Measurements from ENCODE around the gene RBBP8NL. TPM values are rescaled to one million over a fixed set of nuclear protein-coding genes. Genes with fewer than 3 reads are reported as not detected.

The RBBP8NL gene
- total RNA-seq, 2 experiments from 2014 or later, result not detected

DNA sequence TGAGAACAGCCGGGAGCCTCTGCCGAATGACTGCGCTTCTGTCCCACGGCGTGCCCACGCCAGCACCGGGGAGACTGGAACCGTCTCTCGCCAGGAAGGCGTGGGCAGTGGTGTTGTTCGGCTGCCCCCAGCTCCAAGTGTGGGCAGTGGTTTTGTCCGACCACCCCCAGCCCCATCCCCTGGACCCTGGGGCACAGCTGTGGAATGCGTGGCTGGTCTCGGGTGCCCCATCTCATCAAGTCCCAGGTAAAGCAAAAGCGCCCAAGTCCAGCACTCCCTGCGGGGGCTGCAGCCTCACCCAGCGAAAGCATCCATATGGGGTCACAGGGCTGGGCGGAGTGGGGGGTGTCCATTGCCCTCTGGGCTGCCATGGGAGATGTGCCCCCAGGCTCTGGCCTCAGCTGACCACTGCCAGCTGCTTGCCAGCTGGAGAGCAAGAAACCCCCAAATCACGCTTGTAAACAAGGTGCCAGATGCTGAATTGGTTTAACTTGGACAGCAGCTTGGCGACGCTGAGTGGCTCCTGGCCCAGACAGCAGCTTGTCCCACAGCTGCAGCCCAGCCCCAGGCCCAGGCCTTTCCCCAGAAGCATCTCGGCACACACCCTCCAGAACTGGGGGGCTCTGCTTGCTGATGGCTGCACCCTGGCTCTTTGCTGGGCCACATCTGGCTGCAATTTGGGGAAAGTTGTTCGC, 24.7 kb downstream of the RBBP8NL start:
- peaks cover 0 to 11% of the 10 kb centered on the region in 2 experiments for H3K9me3 ChIP-seq (ENCODE audit: control insufficient read depth in 1 of 2, insufficient read depth in 1 of 2, low read length in 2 of 2)
- peaks cover 2% of the 10 kb centered on the region for H3K36me3 ChIP-seq (ENCODE audit: insufficient read depth, low read length)
- DNase-seq, result no peak
- H3K4me3 ChIP-seq (ENCODE audit: low read length), result no peak overlapping the region
- ATAC-seq (ENCODE audit: poor library complexity), result no peak
- no peaks in the 10 kb centered on the region for H3K9me3 Mint-ChIP-seq
- no peak overlapping the region for H3K27ac Mint-ChIP-seq
- POLR2A ChIA-PET, result no interaction called here
- CTCF ChIA-PET, result no interaction called here
- no peaks in the 10 kb centered on the region for H3K27me3 Mint-ChIP-seq
- peaks cover 14% of the 10 kb centered on the region for H3K4me1 Mint-ChIP-seq (ENCODE audit: low read depth)
- TF ChIP-seq, protein P1, sequence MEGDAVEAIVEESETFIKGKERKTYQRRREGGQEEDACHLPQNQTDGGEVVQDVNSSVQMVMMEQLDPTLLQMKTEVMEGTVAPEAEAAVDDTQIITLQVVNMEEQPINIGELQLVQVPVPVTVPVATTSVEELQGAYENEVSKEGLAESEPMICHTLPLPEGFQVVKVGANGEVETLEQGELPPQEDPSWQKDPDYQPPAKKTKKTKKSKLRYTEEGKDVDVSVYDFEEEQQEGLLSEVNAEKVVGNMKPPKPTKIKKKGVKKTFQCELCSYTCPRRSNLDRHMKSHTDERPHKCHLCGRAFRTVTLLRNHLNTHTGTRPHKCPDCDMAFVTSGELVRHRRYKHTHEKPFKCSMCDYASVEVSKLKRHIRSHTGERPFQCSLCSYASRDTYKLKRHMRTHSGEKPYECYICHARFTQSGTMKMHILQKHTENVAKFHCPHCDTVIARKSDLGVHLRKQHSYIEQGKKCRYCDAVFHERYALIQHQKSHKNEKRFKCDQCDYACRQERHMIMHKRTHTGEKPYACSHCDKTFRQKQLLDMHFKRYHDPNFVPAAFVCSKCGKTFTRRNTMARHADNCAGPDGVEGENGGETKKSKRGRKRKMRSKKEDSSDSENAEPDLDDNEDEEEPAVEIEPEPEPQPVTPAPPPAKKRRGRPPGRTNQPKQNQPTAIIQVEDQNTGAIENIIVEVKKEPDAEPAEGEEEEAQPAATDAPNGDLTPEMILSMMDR (IDR thresholded peaks at IDR 0.05), result no peak
- no peak overlapping the region for H3K27ac ChIP-seq (ENCODE audit: low read depth in 1 of 2, low read length in 2 of 2)
- peaks cover 1% of the 10 kb centered on the region for H3K36me3 Mint-ChIP-seq (ENCODE audit: low read depth)
- intact Hi-C loops (cut with DNase I, micrococcal nuclease), result loop anchor here in 1 of 2 experiments (5.0 kb wide), 1 partner anchor 220 kb away; the partner anchor contains the start of gene MTG2
- no peaks in the 10 kb centered on the region for H3K27me3 ChIP-seq (ENCODE audit: control insufficient read depth in 1 of 2, insufficient read depth in 2 of 2, low read length in 2 of 2)
- H3K4me3 Mint-ChIP-seq, result no peak overlapping the region
- H3K4me1 ChIP-seq (ENCODE audit: insufficient read depth, low read length), result peaks cover 26% of the 10 kb centered on the region

DNA sequence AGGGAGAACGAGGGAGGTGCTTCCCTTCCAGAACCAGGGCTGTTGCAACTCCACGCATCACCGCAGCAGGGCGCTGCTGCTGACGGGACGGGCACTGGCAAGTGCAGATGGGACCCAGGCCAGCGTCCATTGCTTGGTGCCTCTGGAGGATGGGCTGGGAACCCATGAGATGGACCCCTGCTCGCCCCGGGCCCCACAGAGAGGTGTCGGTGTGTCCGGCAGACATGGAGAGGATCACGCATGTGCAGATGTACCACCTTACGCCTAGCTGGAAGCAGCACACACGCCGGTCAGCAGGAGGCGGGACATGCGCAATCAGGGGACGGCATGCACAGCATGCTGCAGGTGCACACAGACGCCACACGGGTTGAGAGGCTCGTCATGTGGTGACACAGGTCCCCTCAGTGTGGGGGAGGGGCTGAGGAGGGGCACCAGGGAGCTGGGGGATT, 26.0 kb downstream of the RBBP8NL start:
- ATAC-seq (ENCODE audit: poor library complexity) (no peak), DNase-seq (no peak)
- no peaks in the 10 kb centered on the region for H3K9me3 Mint-ChIP-seq
- H3K27me3 Mint-ChIP-seq, result no peaks in the 10 kb centered on the region
- H3K36me3 Mint-ChIP-seq (ENCODE audit: low read depth), result peaks cover 7% of the 10 kb centered on the region
- no peaks in the 10 kb centered on the region for H3K27me3 ChIP-seq (ENCODE audit: control insufficient read depth in 1 of 2, insufficient read depth in 2 of 2, low read length in 2 of 2)
- TF ChIP-seq, protein P1 (IDR thresholded peaks at IDR 0.05), result no peak
- H3K4me1 ChIP-seq (ENCODE audit: insufficient read depth, low read length), result peaks cover 18% of the 10 kb centered on the region
- POLR2A ChIA-PET, result no interaction called here
- H3K27ac ChIP-seq (ENCODE audit: low read depth in 1 of 2, low read length in 2 of 2), result no peak overlapping the region
- CTCF ChIA-PET, result no interaction called here
- H3K4me3 ChIP-seq (ENCODE audit: low read length), result no peak overlapping the region
- no peak overlapping the region for H3K4me3 Mint-ChIP-seq
- peaks cover 2% of the 10 kb centered on the region for H3K36me3 ChIP-seq (ENCODE audit: insufficient read depth, low read length)
- peaks cover 14% of the 10 kb centered on the region for H3K4me1 Mint-ChIP-seq (ENCODE audit: low read depth)
- intact Hi-C loops (cut with DNase I, micrococcal nuclease), result loop anchor here in 1 of 2 experiments (5.0 kb wide), 1 partner anchor 219 kb away; the partner anchor contains the start of gene MTG2
- no peak overlapping the region for H3K27ac Mint-ChIP-seq
- H3K9me3 ChIP-seq (ENCODE audit: control insufficient read depth in 1 of 2, insufficient read depth in 1 of 2, low read length in 2 of 2), result peaks cover 0 to 12% of the 10 kb centered on the region in 2 experiments

DNA sequence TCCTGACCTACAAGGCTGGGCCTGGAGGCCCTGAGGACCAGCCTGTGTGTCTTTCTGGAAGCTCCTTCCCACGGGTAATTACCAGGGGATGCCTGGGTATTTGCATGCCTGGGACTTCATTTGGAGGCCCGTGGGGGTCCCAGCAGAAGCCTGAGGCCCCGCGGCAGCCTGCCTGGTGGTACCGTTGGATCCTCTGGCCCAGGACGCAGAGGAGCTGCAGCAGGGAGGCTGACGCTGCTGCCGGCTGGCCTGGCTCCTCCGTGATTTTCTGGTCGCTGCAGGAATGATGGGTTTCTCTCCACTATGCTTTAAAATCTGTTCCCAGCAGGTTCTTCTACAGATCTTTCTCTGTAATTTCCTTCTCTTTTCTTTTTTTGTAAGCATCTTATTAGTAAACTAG, 26.8 kb downstream of the RBBP8NL start:
- H3K4me3 Mint-ChIP-seq, result no peak overlapping the region
- H3K9me3 ChIP-seq (ENCODE audit: control insufficient read depth in 1 of 2, insufficient read depth in 1 of 2, low read length in 2 of 2), result peaks cover 0 to 12% of the 10 kb centered on the region in 2 experiments
- H3K4me1 Mint-ChIP-seq (ENCODE audit: low read depth), result peaks cover 6% of the 10 kb centered on the region
- no peak overlapping the region for H3K27ac Mint-ChIP-seq
- ChIA-PET CTCF (no interaction called here), POLR2A (no interaction called here)
- peaks cover 2% of the 10 kb centered on the region for H3K36me3 ChIP-seq (ENCODE audit: insufficient read depth, low read length)
- no peak overlapping the region for H3K4me3 ChIP-seq (ENCODE audit: low read length)
- TF ChIP-seq, protein P1 (IDR thresholded peaks at IDR 0.05), result no peak
- no peak for DNase-seq
- peaks cover 8% of the 10 kb centered on the region for H3K36me3 Mint-ChIP-seq (ENCODE audit: low read depth)
- H3K4me1 ChIP-seq (ENCODE audit: insufficient read depth, low read length), result peaks cover 10% of the 10 kb centered on the region
- no peaks in the 10 kb centered on the region for H3K27me3 Mint-ChIP-seq
- intact Hi-C loops (cut with DNase I, micrococcal nuclease), result loop anchor here in 1 of 2 experiments (5.0 kb wide), 1 partner anchor 218 kb away; the partner anchor contains the start of gene MTG2
- ATAC-seq (ENCODE audit: poor library complexity), result no peak
- no peaks in the 10 kb centered on the region for H3K9me3 Mint-ChIP-seq
- H3K27me3 ChIP-seq (ENCODE audit: control insufficient read depth in 1 of 2, insufficient read depth in 2 of 2, low read length in 2 of 2), result no peaks in the 10 kb centered on the region
- H3K27ac ChIP-seq (ENCODE audit: low read depth in 1 of 2, low read length in 2 of 2), result no peak overlapping the region

All from CD4-positive, alpha-beta T cell (primary cell).